NT2/D1 (cell line): ENCODE measurements around the gene PSPC1.

Experiments used
- DNase-seq: peaks from one replicate; pipeline ENCODE4 v3.0.0-alpha.2; 2011; ENCODE audit warnings: low read depth, low spot score
- H3K27me3 ChIP-seq: 2 replicates; pipeline ENCODE4 v1.6.0; 2011; ENCODE audit warnings: mild to moderate bottlenecking; ENCODE audit not compliant: insufficient read length, insufficient read depth
- H3K36me3 ChIP-seq: 2 replicates; pipeline ENCODE4 v1.6.1; 2011; ENCODE audit warnings: mild to moderate bottlenecking, low read length, mixed read lengths; ENCODE audit not compliant: insufficient read depth, insufficient read length
- H3K4me1 ChIP-seq: 2 replicates; pipeline ENCODE4 v1.5.1; 2011; ENCODE audit not compliant: insufficient read depth, insufficient read length
- H3K4me3 ChIP-seq: 2 replicates; pipeline ENCODE4 v1.5.1; 2011; ENCODE audit warnings: low read depth; ENCODE audit not compliant: insufficient read length
- H3K9ac ChIP-seq: 2 replicates; pipeline ENCODE4 v1.6.0; 2011; ENCODE audit warnings: low read depth; ENCODE audit not compliant: insufficient read length
- H3K9me3 ChIP-seq: 2 replicates; pipeline ENCODE4 v1.5.1; 2011; ENCODE audit warnings: mild to moderate bottlenecking, low read length; ENCODE audit not compliant: insufficient read depth
- SUZ12 ChIP-seq: IDR thresholded peaks from 2 replicates; pipeline ENCODE4 v1.6.1; 2011; ENCODE audit not compliant: insufficient read length, insufficient read depth; ENCODE audit errors: extremely low read depth
- YY1 ChIP-seq: IDR thresholded peaks from 2 replicates; pipeline ENCODE4 v1.6.1; 2011; ENCODE audit not compliant: insufficient read length, insufficient read depth
- ZNF274 ChIP-seq: IDR thresholded peaks from 2 replicates; pipeline ENCODE4 v1.6.1; 2011; ENCODE audit warnings: mild to moderate bottlenecking, low read depth, low read length

The PSPC1 gene

GRCh38 chr13:19676168-19676567, 106.6 kb downstream of the PSPC1 start:
- no peak for DNase-seq
- TF ChIP-seq SUZ12, result no peak
- TF ChIP-seq ZNF274, result no peak
- no peak for TF ChIP-seq YY1
- no peaks in the 10 kb centered on the region for H3K4me1 ChIP-seq
- H3K9me3 ChIP-seq, result no peaks in the 10 kb centered on the region
- H3K36me3 ChIP-seq, result peaks cover 65% of the 10 kb centered on the region
- no peak overlapping the region for H3K9ac ChIP-seq
- no peaks in the 10 kb centered on the region for H3K27me3 ChIP-seq
- H3K4me3 ChIP-seq, result no peak overlapping the region

DNA sequence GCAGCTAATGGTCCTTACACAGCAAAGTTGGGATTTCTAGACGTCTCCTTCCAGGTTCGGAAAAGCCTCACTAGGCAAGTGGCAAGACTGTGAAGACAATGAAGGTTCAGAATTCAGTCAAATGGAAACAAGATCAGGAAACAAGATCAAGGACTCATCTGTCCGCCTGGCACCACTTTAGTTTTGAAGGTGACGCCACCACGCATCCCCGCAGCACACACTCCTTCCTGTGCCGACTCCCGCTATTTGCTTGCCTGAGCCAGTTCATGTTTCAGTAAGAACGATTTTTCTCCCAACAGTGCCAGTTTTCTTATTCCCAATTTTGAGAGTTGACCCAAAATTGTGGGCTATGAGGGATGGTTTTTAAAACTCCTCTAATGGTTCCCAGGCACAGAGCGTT, 107.8 kb downstream of the PSPC1 start:
- Histone ChIP-seq H3K4me3 (no peak overlapping the region), H3K9me3 (no peaks in the 10 kb centered on the region), H3K36me3 (peaks cover 77% of the 10 kb centered on the region), H3K9ac (no peak overlapping the region), H3K4me1 (no peaks in the 10 kb centered on the region), H3K27me3 (no peaks in the 10 kb centered on the region)
- TF ChIP-seq ZNF274 (no peak), YY1 (no peak), SUZ12 (no peak)
- no peak for DNase-seq

DNA sequence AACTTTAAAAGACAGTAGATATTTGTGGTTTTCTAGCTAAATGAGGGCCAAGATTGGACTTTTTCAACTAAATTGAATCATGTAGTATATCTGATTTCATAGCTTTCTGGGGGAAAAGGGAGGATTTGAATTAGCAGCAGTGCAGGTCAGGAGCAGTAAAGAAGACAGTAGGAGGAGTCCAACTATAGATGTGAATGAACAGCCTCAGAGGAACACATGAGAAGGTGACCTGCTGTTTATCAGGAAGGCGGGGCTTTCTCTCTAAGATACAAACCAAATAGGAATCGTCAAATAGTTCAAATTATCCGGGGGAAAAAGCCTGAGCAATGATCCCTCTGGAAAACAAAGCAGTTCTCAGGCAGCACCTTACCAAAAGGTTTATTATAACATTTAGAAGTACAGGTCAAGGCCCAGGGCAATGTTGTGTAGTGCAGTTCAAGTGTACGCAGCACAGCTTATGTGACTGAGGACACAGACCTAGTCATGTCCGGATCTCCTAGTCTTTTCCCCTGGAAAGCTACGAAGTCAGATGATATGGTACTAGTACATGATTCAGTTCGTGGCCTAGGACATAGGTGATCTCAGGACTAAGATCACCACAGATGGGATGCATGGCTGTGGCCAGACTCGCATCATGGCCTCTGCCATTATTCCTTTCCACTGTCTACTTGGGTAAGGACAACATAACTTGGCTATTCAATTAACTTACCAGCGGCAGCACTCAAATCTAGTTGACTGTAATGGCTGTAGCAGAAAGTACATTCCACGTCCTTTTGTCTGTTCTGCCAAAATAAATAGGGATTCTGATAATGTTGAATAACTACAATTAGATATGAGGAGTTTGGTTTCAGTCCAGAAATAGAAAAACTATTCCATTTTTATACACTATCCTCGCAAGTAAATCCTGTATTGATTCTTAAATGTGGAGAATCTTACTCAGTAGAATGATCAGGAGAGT, 109.0 kb downstream of the PSPC1 start:
- DNase-seq, result no peak
- TF ChIP-seq SUZ12, result no peak
- no peak for TF ChIP-seq ZNF274
- no peak for TF ChIP-seq YY1
- Histone ChIP-seq H3K27me3 (no peaks in the 10 kb centered on the region), H3K4me1 (no peaks in the 10 kb centered on the region), H3K36me3 (peaks cover 81% of the 10 kb centered on the region), H3K9ac (no peak overlapping the region), H3K9me3 (no peaks in the 10 kb centered on the region), H3K4me3 (no peak overlapping the region)

DNA sequence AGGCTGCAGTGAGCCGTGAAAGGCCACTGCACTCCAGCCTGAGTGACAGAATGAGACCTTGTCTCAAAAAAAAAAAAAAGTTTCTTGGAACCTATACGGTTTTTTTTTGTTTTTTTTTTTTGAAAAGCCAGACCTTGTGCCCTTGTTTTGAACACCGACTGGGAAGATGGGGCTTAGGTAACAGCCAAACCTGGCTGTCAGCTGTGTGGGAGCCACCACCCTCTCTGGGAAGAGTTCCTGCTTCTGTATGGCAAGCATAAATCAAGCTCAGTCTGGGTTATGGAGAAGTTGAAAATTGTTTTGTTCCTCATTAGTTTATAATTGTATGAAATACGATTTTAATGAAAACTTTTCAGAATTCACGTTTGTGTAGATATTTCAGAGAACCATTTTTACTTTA, 109.8 kb downstream of the PSPC1 start:
- DNase-seq, result no peak
- no peak for TF ChIP-seq YY1
- TF ChIP-seq ZNF274, result no peak
- TF ChIP-seq SUZ12, result no peak
- H3K9me3 ChIP-seq, result no peaks in the 10 kb centered on the region
- no peaks in the 10 kb centered on the region for H3K27me3 ChIP-seq
- H3K9ac ChIP-seq, result no peak overlapping the region
- H3K4me3 ChIP-seq, result no peak overlapping the region
- H3K36me3 ChIP-seq, result peaks cover 84% of the 10 kb centered on the region
- H3K4me1 ChIP-seq, result no peaks in the 10 kb centered on the region

GRCh38 chr13:19670147-19670546, 112.6 kb downstream of the PSPC1 start:
- Histone ChIP-seq H3K9me3 (no peaks in the 10 kb centered on the region), H3K4me3 (no peak overlapping the region), H3K27me3 (no peaks in the 10 kb centered on the region), H3K9ac (no peak overlapping the region), H3K4me1 (no peaks in the 10 kb centered on the region), H3K36me3 (peaks cover 94% of the 10 kb centered on the region)
- no peak for DNase-seq
- no peak for TF ChIP-seq ZNF274
- no peak for TF ChIP-seq SUZ12
- TF ChIP-seq YY1, result no peak

GRCh38 chr13:19668778-19669177, 114.0 kb downstream of the PSPC1 start:
- no peaks in the 10 kb centered on the region for H3K9me3 ChIP-seq
- H3K36me3 ChIP-seq, result peaks cover 88% of the 10 kb centered on the region
- no peak overlapping the region for H3K4me3 ChIP-seq
- no peak for DNase-seq
- no peaks in the 10 kb centered on the region for H3K27me3 ChIP-seq
- no peaks in the 10 kb centered on the region for H3K4me1 ChIP-seq
- no peak for TF ChIP-seq YY1
- no peak for TF ChIP-seq SUZ12
- TF ChIP-seq ZNF274, result no peak
- no peak overlapping the region for H3K9ac ChIP-seq

- Histone ChIP-seq H3K9me3 (no peaks in the 10 kb centered on the region), H3K4me1 (no peaks in the 10 kb centered on the region), H3K9ac (no peak overlapping the region), H3K27me3 (no peaks in the 10 kb centered on the region), H3K36me3 (peaks cover 72% of the 10 kb centered on the region), H3K4me3 (no peak overlapping the region)
- no peak for DNase-seq
- no peak for TF ChIP-seq YY1
- TF ChIP-seq ZNF274, result no peak
- no peak for TF ChIP-seq SUZ12
Measured at GRCh38 chr13:19665427-19665859, 117.3 kb downstream of the PSPC1 start.
